B cell (primary cell): ENCODE data around the gene BBS5. TPM values are rescaled to one million over a fixed set of nuclear protein-coding genes. Genes with fewer than 3 reads are reported as not detected.

Experiments used
- ATAC-seq: fragments of 200-7000 bp; cut with Tn5 transposase; one replicate; pipeline ENCODE4 v1.10.0; 2021; ENCODE audit warnings: low read depth, mild to moderate bottlenecking, moderate number of reproducible peaks, moderate library complexity
- CTCF ChIA-PET: fragments of 350-600 bp; sonication (Branson Sonifier 250); formaldehyde crosslinking; loops from one replicate; lab custom pipeline; 2021; ENCODE audit warnings: antibody characterized with exemption, inconsistent platforms; lab: Charles Lee
- POLR2A ChIA-PET: fragments of 350-600 bp; sonication (Branson Sonifier 250); formaldehyde crosslinking; loops from one replicate; lab custom pipeline; 2021; ENCODE audit warnings: antibody characterized with exemption; lab: Charles Lee
- DNase-seq: peaks from one replicate; pipeline ENCODE4 v3.0.0; 2013
- H2AFZ ChIP-seq: 2 replicates; pipeline ENCODE4 v1.6.1; 2012; ENCODE audit warnings: mild to moderate bottlenecking, low read depth, low read length; ENCODE audit not compliant: insufficient read depth, poor library complexity, severe bottlenecking
- H3K27ac ChIP-seq, 2 donors: 1 replicate in 1 of 2; 2 replicates in 1 of 2; pipeline ENCODE4 v1.5.1; 2012 to 2013; ENCODE audit warnings: low read length in 2 of 2, mild to moderate bottlenecking in 2 of 2, moderate library complexity in 1 of 2
- H3K27me3 ChIP-seq, 4 experiments: fragments of 200-600 bp in 1 of 4; sonication (generic) in 1 of 4; replicated peaks in 1 of 4; 1 replicate in 2 of 4; 2 replicates in 2 of 4; pipeline versions ENCODE4 v1.6.1 to v1.7.0; 2013 to 2016; ENCODE audit warnings: low read length in 3 of 4, mild to moderate bottlenecking in 2 of 4, mixed read lengths in 1 of 4, moderate library complexity in 1 of 4; ENCODE audit not compliant: insufficient read depth in 4 of 4, control insufficient read depth in 3 of 4; ENCODE audit errors: control extremely low read depth in 1 of 4
- H3K36me3 ChIP-seq, 2 experiments: replicated peaks in 1 of 2; 1 replicate in 1 of 2; 2 replicates in 1 of 2; pipeline versions ENCODE4 v1.6.1 to v1.7.1; 2013; ENCODE audit warnings: low read length in 1 of 2; ENCODE audit not compliant: insufficient read depth in 2 of 2, control insufficient read depth in 1 of 2; ENCODE audit errors: control extremely low read depth in 1 of 2, extremely low read depth in 1 of 2
- H3K4me1 ChIP-seq, 2 donors: fragments of 200-600 bp in 1 of 2; sonication (generic) in 1 of 2; 1 replicate in 1 of 2; 2 replicates in 1 of 2; pipeline versions ENCODE4 v1.5.1 to v1.6.1; 2013 to 2017; ENCODE audit warnings: low read length in 2 of 2; ENCODE audit not compliant: control insufficient read depth in 2 of 2, insufficient read depth in 2 of 2
- H3K4me2 ChIP-seq: replicated peaks from 2 replicates; pipeline ENCODE3; 2012; ENCODE audit warnings: mild to moderate bottlenecking, low read depth, low read length; ENCODE audit not compliant: poor library complexity, severe bottlenecking
- H3K4me3 ChIP-seq, 5 experiments: fragments of 200-600 bp in 1 of 5; sonication (generic) in 1 of 5; 1 replicate in 3 of 5; 2 replicates in 2 of 5; pipeline versions ENCODE4 v1.5.1 to v1.7.0; 2011 to 2016; ENCODE audit warnings: low read length in 4 of 5, mild to moderate bottlenecking in 4 of 5, low read depth in 2 of 5, control low read depth in 1 of 5, moderate library complexity in 1 of 5; ENCODE audit not compliant: insufficient read depth in 1 of 5; ENCODE audit errors: control extremely low read depth in 1 of 5, extremely low read depth in 1 of 5
- H3K79me2 ChIP-seq: fragments of 200-600 bp; sonication (generic); one replicate; pipeline ENCODE4 v1.6.0; 2016; ENCODE audit warnings: low read length; ENCODE audit not compliant: control insufficient read depth, insufficient read depth
- H3K9ac ChIP-seq: fragments of 200-600 bp; sonication (generic); 2 replicates; pipeline ENCODE4 v1.6.1; 2017; ENCODE audit warnings: mild to moderate bottlenecking, low read length, moderate library complexity
- H3K9me3 ChIP-seq, 3 donors: one replicate each; pipeline versions ENCODE4 v1.6.1 to v1.7.1; 2013; ENCODE audit warnings: low read length in 2 of 3; ENCODE audit not compliant: control insufficient read depth in 2 of 3, insufficient read depth in 1 of 3; ENCODE audit errors: control extremely low read depth in 1 of 3
- H4K20me1 ChIP-seq: 2 replicates; pipeline ENCODE4 v1.6.0; 2012; ENCODE audit warnings: mild to moderate bottlenecking, low read length; ENCODE audit not compliant: insufficient read depth, control insufficient read depth, poor library complexity, severe bottlenecking
- H3K27ac Mint-ChIP-seq: one replicate; pipeline ENCODE4 v1.8.0; 2021; ENCODE audit warnings: mixed read lengths
- H3K27me3 Mint-ChIP-seq: one replicate; pipeline ENCODE4 v1.8.0; 2021; ENCODE audit warnings: mixed read lengths
- H3K4me1 Mint-ChIP-seq: one replicate; pipeline ENCODE4 v1.8.0; 2021; ENCODE audit warnings: mixed read lengths
- H3K4me3 Mint-ChIP-seq: one replicate; pipeline ENCODE4 v1.8.0; 2021; ENCODE audit warnings: mixed read lengths
- H3K9me3 Mint-ChIP-seq: one replicate; pipeline ENCODE4 v1.8.0; 2022; ENCODE audit warnings: mixed read lengths; ENCODE audit not compliant: insufficient read depth
- EZH2 ChIP-seq: IDR thresholded peaks from 2 replicates; pipeline ENCODE4 v1.6.1; 2012; ENCODE audit warnings: borderline replicate concordance, low read depth, mild to moderate bottlenecking, moderate library complexity, low read length; ENCODE audit not compliant: insufficient read depth, poor library complexity, severe bottlenecking
- WGBS: methylation state at CpG from one replicate; pipeline ENCODE4 v1.1.5; 2013; ENCODE audit warnings: missing lambda C conversion rate; ENCODE audit not compliant: insufficient coverage; 5-methylcytosine and 5-hydroxymethylcytosine counted together
- intact Hi-C: fragments of 100-400 bp; cut with micrococcal nuclease; formaldehyde crosslinking; loops from one replicate; pipeline ENCODE4 v1.10.0; 2022
- polyA plus RNA-seq: library from polyadenylated mRNA; depleted of rRNA; stranded (reverse); fragments of >200 nt; gene quantifications from 2 replicates; pipeline ENCODE4 v1.2.3, GENCODE V29; 2012
- total RNA-seq, 2 donors: library from RNA; stranded (reverse); fragments of 120-200 nt in 1 of 2; gene quantifications; 1 replicate in 1 of 2; 2 replicates in 1 of 2; pipeline versions ENCODE4 v1.2.3 to v1.2.4, GENCODE V29; 2013 to 2022
- TF ChIP-seq, protein P1 (sequence below): fragments of 200-600 bp; IDR thresholded peaks from one replicate; pipeline ENCODE4 v1.8.0; 2022; ENCODE audit warnings: antibody characterized with exemption, mild to moderate bottlenecking

Gene BBS5
- total and polyA plus RNA-seq, 2 donors (not counting 1 experiment from before 2014, with no cell fraction given) = 0.76 to 2.1 TPM

DNA sequence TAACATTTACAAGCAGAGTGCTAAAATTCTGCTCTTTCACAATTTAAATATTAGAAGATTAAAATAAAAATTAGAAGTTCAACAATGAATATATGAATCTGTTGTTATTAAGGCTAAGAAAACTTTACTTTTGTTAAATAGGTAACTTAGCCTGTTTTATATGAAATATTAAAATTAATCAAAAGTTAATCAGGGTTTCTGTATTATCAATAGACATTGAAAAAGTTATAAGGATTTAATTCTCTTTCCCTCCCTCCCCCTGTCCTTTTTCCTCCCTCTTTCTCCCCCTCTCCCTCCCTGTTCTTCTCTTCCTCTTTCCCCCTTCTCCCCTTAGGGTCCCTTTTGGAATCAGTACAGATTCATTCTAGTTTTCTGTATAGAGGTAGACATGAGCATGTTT lies 12.1 kb downstream of the BBS5 start:
- Mint-ChIP-seq H3K27me3 (no peaks in the 10 kb centered on the region), H3K27ac (no peak overlapping the region), H3K4me3 (no peak overlapping the region), H3K9me3 (no peaks in the 10 kb centered on the region), H3K4me1 (no peaks in the 10 kb centered on the region)
- TF ChIP-seq EZH2 = no peak
- TF ChIP-seq, protein P1, sequence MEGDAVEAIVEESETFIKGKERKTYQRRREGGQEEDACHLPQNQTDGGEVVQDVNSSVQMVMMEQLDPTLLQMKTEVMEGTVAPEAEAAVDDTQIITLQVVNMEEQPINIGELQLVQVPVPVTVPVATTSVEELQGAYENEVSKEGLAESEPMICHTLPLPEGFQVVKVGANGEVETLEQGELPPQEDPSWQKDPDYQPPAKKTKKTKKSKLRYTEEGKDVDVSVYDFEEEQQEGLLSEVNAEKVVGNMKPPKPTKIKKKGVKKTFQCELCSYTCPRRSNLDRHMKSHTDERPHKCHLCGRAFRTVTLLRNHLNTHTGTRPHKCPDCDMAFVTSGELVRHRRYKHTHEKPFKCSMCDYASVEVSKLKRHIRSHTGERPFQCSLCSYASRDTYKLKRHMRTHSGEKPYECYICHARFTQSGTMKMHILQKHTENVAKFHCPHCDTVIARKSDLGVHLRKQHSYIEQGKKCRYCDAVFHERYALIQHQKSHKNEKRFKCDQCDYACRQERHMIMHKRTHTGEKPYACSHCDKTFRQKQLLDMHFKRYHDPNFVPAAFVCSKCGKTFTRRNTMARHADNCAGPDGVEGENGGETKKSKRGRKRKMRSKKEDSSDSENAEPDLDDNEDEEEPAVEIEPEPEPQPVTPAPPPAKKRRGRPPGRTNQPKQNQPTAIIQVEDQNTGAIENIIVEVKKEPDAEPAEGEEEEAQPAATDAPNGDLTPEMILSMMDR = no peak
- no peak overlapping the region for H3K4me2 ChIP-seq
- ATAC-seq = no peak
- POLR2A ChIA-PET = no interaction called here
- H3K9ac ChIP-seq = no peak overlapping the region
- no peaks in the 10 kb centered on the region for H3K79me2 ChIP-seq
- no peaks in the 10 kb centered on the region for H3K27me3 ChIP-seq
- no peak overlapping the region for H3K4me3 ChIP-seq
- H4K20me1 ChIP-seq = no peaks in the 10 kb centered on the region
- CTCF ChIA-PET = no interaction called here
- no peaks in the 10 kb centered on the region for H3K4me1 ChIP-seq
- no peak for DNase-seq
- H3K27ac ChIP-seq = no peak overlapping the region
- intact Hi-C loops = no loop called here
- no peak overlapping the region for H2AFZ ChIP-seq
- H3K36me3 ChIP-seq = no peaks in the 10 kb centered on the region
- H3K9me3 ChIP-seq = no peaks in the 10 kb centered on the region

DNA sequence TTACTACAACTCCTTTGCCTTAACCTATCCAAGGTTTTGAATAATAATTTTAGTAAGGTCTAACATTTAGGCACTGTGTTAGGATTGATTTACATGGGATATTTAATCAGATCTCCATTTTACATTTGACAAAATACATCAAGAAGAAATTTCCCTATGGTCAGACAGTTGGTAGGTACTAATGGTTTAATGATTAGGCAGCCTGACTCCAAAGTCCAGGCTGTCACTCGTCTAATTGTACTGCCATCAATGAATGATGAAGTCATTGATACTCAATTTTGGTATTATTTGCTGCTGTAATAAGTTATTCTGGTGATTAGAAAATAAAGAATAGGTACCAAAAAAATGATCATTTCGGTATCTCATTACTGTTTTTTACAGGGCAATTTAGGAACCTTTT lies 14.1 kb downstream of the BBS5 start:
- ChIA-PET POLR2A (no interaction called here), CTCF (no interaction called here)
- no CpG with 5 or more reads among the region's 2 CpGs for WGBS
- Mint-ChIP-seq H3K4me1 (no peaks in the 10 kb centered on the region), H3K27ac (no peak overlapping the region), H3K27me3 (no peaks in the 10 kb centered on the region), H3K9me3 (no peaks in the 10 kb centered on the region), H3K4me3 (no peak overlapping the region)
- Histone ChIP-seq H3K79me2 (no peaks in the 10 kb centered on the region), H3K4me1 (no peaks in the 10 kb centered on the region), H3K36me3 (no peaks in the 10 kb centered on the region), H3K9ac (no peak overlapping the region), H3K4me3 (no peak overlapping the region), H2AFZ (no peak overlapping the region), H3K4me2 (no peak overlapping the region), H3K27me3 (no peaks in the 10 kb centered on the region), H4K20me1 (no peaks in the 10 kb centered on the region), H3K27ac (no peak overlapping the region), H3K9me3 (no peaks in the 10 kb centered on the region)
- ATAC-seq (no peak), DNase-seq (no peak)
- intact Hi-C loops = no loop called here
- TF ChIP-seq, protein P1 = no peak
